ENCODE results near the gene STH. TPM values are rescaled to one million over a fixed set of nuclear protein-coding genes. Genes with fewer than 3 reads are reported as not detected.

Gene STH
- total and polyA plus RNA-seq, 2 of the 4 experiments (the other 2 are of a cell fraction), result not detected

DNA sequence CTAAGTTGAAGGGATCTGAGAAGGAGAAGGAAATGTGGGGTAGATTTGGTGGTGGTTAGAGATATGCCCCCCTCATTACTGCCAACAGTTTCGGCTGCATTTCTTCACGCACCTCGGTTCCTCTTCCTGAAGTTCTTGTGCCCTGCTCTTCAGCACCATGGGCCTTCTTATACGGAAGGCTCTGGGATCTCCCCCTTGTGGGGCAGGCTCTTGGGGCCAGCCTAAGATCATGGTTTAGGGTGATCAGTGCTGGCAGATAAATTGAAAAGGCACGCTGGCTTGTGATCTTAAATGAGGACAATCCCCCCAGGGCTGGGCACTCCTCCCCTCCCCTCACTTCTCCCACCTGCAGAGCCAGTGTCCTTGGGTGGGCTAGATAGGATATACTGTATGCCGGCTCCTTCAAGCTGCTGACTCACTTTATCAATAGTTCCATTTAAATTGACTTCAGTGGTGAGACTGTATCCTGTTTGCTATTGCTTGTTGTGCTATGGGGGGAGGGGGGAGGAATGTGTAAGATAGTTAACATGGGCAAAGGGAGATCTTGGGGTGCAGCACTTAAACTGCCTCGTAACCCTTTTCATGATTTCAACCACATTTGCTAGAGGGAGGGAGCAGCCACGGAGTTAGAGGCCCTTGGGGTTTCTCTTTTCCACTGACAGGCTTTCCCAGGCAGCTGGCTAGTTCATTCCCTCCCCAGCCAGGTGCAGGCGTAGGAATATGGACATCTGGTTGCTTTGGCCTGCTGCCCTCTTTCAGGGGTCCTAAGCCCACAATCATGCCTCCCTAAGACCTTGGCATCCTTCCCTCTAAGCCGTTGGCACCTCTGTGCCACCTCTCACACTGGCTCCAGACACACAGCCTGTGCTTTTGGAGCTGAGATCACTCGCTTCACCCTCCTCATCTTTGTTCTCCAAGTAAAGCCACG, 28.3 kb downstream of the STH start:
- Histone ChIP-seq H2BK15ac (ENCODE audit: low read depth, low read length) (no peak overlapping the region), H3K56ac (ENCODE audit: extremely low read depth, insufficient read depth, low read length) (no peak overlapping the region), H3K4me3 (ENCODE audit: insufficient read depth, low read depth, low read length) (no peak overlapping the region), H3K27me3 (ENCODE audit: control insufficient read depth, insufficient read depth, low read length) (no peaks in the 10 kb centered on the region), H3K23ac (ENCODE audit: low read depth, low read length) (no peak overlapping the region), H4K8ac (ENCODE audit: low read depth in 2 of 2, low read length in 2 of 2) (no peak overlapping the region), H4K5ac (ENCODE audit: low read depth, low read length) (no peak overlapping the region), H3K14ac (replicated peaks; ENCODE audit: low read depth, low read length) (no peak overlapping the region), H2AFZ (replicated peaks; ENCODE audit: low read length, poor library complexity) (no peak overlapping the region), H3K4ac (ENCODE audit: low read depth, low read length) (no peak overlapping the region), H3K9ac (ENCODE audit: low read depth, low read length) (no peak overlapping the region), H3K4me2 (ENCODE audit: low read depth, low read length) (no peak overlapping the region), H2BK120ac (ENCODE audit: low read depth, low read length) (no peak overlapping the region), H3K79me1 (ENCODE audit: low read depth in 1 of 2, low read length in 2 of 2) (peaks cover 0 to 29% of the 10 kb centered on the region in 2 experiments; a peak in 2 of 4 replicates), H3K9me3 (ENCODE audit: control insufficient read depth, insufficient read depth, low read length) (no peaks in the 10 kb centered on the region), H3K4me1 (ENCODE audit: control insufficient read depth, insufficient read depth, low read length) (no peaks in the 10 kb centered on the region), H3K9me1 (ENCODE audit: insufficient read depth, low read length) (peaks cover 10% of the 10 kb centered on the region), H3K36me3 (ENCODE audit: control insufficient read depth, insufficient read depth, low read length) (peaks cover 44% of the 10 kb centered on the region), H3K18ac (ENCODE audit: low read depth, low read length) (no peak overlapping the region), H2BK20ac (ENCODE audit: low read depth, low read length) (no peak overlapping the region), H2BK5ac (ENCODE audit: low read depth, low read length, poor library complexity, severe bottlenecking) (no peak overlapping the region), H2AK9ac (replicated peaks; ENCODE audit: low read depth, low read length, poor library complexity) (no peak overlapping the region), H2AK5ac (ENCODE audit: low read depth, low read length) (no peak overlapping the region), H4K91ac (ENCODE audit: insufficient read depth, low read depth, low read length) (no peak overlapping the region), H4K20me1 (ENCODE audit: insufficient read depth, low read length) (peaks cover 12% of the 10 kb centered on the region), H3K27ac (ENCODE audit: insufficient read depth, low read length) (no peak overlapping the region)
- in situ Hi-C loops (cut with MboI; ENCODE audit: low sequenced_read_pairs) (no loop called here), intact Hi-C loops (cut with micrococcal nuclease) (no loop called here), dilution Hi-C loops (cut with HindIII; ENCODE audit: low sequenced_read_pairs, unreplicated experiment) (no loop called here)
- ChIA-PET CTCF (no interaction called here), POLR2A (ENCODE audit: unreplicated experiment) (no interaction called here)
- ATAC-seq (ENCODE audit: low read depth) (no peak), DNase-seq (no peak)
- WGBS, 2 experiments (ENCODE audit: extremely low coverage in 2 of 2, insufficient read length in 1 of 2), result no CpG with 5 or more reads among the region's 12 CpGs
- BruUV-seq (replicated peaks), result no TSS peak
- TF ChIP-seq, protein P1, sequence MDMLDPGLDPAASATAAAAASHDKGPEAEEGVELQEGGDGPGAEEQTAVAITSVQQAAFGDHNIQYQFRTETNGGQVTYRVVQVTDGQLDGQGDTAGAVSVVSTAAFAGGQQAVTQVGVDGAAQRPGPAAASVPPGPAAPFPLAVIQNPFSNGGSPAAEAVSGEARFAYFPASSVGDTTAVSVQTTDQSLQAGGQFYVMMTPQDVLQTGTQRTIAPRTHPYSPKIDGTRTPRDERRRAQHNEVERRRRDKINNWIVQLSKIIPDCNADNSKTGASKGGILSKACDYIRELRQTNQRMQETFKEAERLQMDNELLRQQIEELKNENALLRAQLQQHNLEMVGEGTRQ (IDR thresholded peaks at IDR 0.05; ENCODE audit: low read depth, low read length), result no peak
- TF ChIP-seq BHLHE40 (IDR thresholded peaks at IDR 0.05; ENCODE audit: low read depth, low read length), result no peak
- no peak for TF ChIP-seq POLR2A (IDR thresholded peaks at IDR 0.05; ENCODE audit: low read depth, low read length)
- TF ChIP-seq, protein P2, sequence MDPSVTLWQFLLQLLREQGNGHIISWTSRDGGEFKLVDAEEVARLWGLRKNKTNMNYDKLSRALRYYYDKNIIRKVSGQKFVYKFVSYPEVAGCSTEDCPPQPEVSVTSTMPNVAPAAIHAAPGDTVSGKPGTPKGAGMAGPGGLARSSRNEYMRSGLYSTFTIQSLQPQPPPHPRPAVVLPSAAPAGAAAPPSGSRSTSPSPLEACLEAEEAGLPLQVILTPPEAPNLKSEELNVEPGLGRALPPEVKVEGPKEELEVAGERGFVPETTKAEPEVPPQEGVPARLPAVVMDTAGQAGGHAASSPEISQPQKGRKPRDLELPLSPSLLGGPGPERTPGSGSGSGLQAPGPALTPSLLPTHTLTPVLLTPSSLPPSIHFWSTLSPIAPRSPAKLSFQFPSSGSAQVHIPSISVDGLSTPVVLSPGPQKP (IDR thresholded peaks at IDR 0.05; ENCODE audit: borderline replicate concordance, low read depth, low read length), result no peak
- no peak for TF ChIP-seq CEBPB (IDR thresholded peaks at IDR 0.05; ENCODE audit: low read depth, low read length)
- TF ChIP-seq RCOR1 (IDR thresholded peaks at IDR 0.05; ENCODE audit: insufficient replicate concordance, low read length), result no peak
- no peak for TF ChIP-seq NFE2L2 (IDR thresholded peaks at IDR 0.05; ENCODE audit: low read depth, low read length)
- no peak for TF ChIP-seq RAD21 (IDR thresholded peaks at IDR 0.05; ENCODE audit: low read length)
- no peak for TF ChIP-seq MXI1 (IDR thresholded peaks at IDR 0.05; ENCODE audit: borderline replicate concordance, low read depth, low read length)
- TF ChIP-seq FOS (IDR thresholded peaks at IDR 0.05; ENCODE audit: low read depth, low read length), result no peak
- no peak for TF ChIP-seq SMC3 (IDR thresholded peaks at IDR 0.05; ENCODE audit: low read depth, low read length)
- TF ChIP-seq, protein P3, sequence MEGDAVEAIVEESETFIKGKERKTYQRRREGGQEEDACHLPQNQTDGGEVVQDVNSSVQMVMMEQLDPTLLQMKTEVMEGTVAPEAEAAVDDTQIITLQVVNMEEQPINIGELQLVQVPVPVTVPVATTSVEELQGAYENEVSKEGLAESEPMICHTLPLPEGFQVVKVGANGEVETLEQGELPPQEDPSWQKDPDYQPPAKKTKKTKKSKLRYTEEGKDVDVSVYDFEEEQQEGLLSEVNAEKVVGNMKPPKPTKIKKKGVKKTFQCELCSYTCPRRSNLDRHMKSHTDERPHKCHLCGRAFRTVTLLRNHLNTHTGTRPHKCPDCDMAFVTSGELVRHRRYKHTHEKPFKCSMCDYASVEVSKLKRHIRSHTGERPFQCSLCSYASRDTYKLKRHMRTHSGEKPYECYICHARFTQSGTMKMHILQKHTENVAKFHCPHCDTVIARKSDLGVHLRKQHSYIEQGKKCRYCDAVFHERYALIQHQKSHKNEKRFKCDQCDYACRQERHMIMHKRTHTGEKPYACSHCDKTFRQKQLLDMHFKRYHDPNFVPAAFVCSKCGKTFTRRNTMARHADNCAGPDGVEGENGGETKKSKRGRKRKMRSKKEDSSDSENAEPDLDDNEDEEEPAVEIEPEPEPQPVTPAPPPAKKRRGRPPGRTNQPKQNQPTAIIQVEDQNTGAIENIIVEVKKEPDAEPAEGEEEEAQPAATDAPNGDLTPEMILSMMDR (conservative IDR thresholded peaks at IDR 0.05; ENCODE audit: low read depth, low read length), result no peak
- no peak for TF ChIP-seq MAFK (IDR thresholded peaks at IDR 0.05; ENCODE audit: low read depth, low read length)
- TF ChIP-seq MAZ (IDR thresholded peaks at IDR 0.05; ENCODE audit: borderline replicate concordance, low read depth, low read length), result no peak
- TF ChIP-seq CHD1 (IDR thresholded peaks at IDR 0.05; ENCODE audit: low read depth, low read length), result no peak

All from IMR-90 (cell line).